ENCODE data around the gene MOV10L1.
A peak's percentile ranks its signal among the peaks of the same experiment; 100 is the strongest.
"Not testable (repeated sequence)": the region's sequence is repeated elsewhere in the genome, so short reads cannot be mapped to it uniquely, and the experiment has no call there.

The MOV10L1 gene

GRCh38 chr22:50081426-50082196 lies 8.2 kb upstream of the MOV10L1 start:
- DNase-seq = no peak

GRCh38 chr22:50082197-50082715 lies 7.5 kb upstream of the MOV10L1 start:
- DNase-seq = no peak

GRCh38 chr22:50082961-50083461 lies 6.8 kb upstream of the MOV10L1 start:
- DNase-seq = no peak

GRCh38 chr22:50083462-50084079 lies 6.2 kb upstream of the MOV10L1 start:
- DNase-seq = no peak

GRCh38 chr22:50084080-50084477 lies 5.7 kb upstream of the MOV10L1 start:
- no peak for DNase-seq

- no peak for DNase-seq
Observed at GRCh38 chr22:50084614-50085021, 5.2 kb upstream of the MOV10L1 start.

- no peak for DNase-seq
Observed at GRCh38 chr22:50085211-50085972, 4.4 kb upstream of the MOV10L1 start, which contains the start of gene MLC1. Gene MLC1 (minus strand): TSS chr22:50085426. CDS start chr22:50084902, 524 bp downstream.

- DNase-seq = no peak
Observed at GRCh38 chr22:50086526-50086925, 3.3 kb upstream of the MOV10L1 start.

- not testable (repeated sequence) for DNase-seq
Observed at GRCh38 chr22:50086975-50087374, 2.8 kb upstream of the MOV10L1 start.

GRCh38 chr22:50087646-50088045 lies 2.2 kb upstream of the MOV10L1 start:
- no peak for DNase-seq

- DNase-seq = no peak
Observed at GRCh38 chr22:50088096-50088495, 1.7 kb upstream of the MOV10L1 start.

GRCh38 chr22:50089231-50089630 lies 575 bp upstream of the MOV10L1 start:
- no peak for DNase-seq

- DNase-seq = no peak
Observed at GRCh38 chr22:50090412-50090714, 557 bp downstream of the MOV10L1 start.

- DNase-seq = no peak
Observed at GRCh38 chr22:50091092-50091768, 1.4 kb downstream of the MOV10L1 start.

GRCh38 chr22:50092342-50092741 lies 2.5 kb downstream of the MOV10L1 start:
- no peak for DNase-seq

GRCh38 chr22:50098052-50098451 lies 8.2 kb downstream of the MOV10L1 start:
- no peak for DNase-seq

GRCh38 chr22:50101870-50102565 lies 12.2 kb downstream of the MOV10L1 start:
- DNase-seq = no peak

- DNase-seq = no peak
Observed at GRCh38 chr22:50102946-50103345, 13.1 kb downstream of the MOV10L1 start.

GRCh38 chr22:50104141-50104544 lies 14.3 kb downstream of the MOV10L1 start:
- no peak for DNase-seq

- peak; percentile 13 for DNase-seq
Observed at GRCh38 chr22:50105208-50106100, 15.6 kb downstream of the MOV10L1 start.

GRCh38 chr22:50107529-50107928 lies 17.7 kb downstream of the MOV10L1 start:
- DNase-seq = no peak

Data from NCI-H1436 (cell line).